H1 (cell line): Measurements from ENCODE around the gene TLL2. TPM values are rescaled to one million over a fixed set of nuclear protein-coding genes. Genes with fewer than 3 reads are reported as not detected.

Experiments used
- CTCF ChIA-PET: fragments of 300-600 bp; sonication (Branson Sonifier 250); formaldehyde crosslinking; loops from one replicate; lab custom pipeline; 2021; ENCODE audit not compliant: partially characterized antibody; lab: Charles Lee
- POLR2A ChIA-PET: fragments of 300-600 bp; sonication (Branson Sonifier 250); formaldehyde crosslinking; loops from one replicate; lab custom pipeline; 2021; ENCODE audit warnings: inconsistent platforms; ENCODE audit not compliant: partially characterized antibody; lab: Charles Lee
- DNase-seq, 2 experiments: peaks; one replicate each; pipeline versions ENCODE4 v3.0.0 to v3.0.0-alpha.2; 2010 to 2022; ENCODE audit warnings: low spot score in 2 of 2, low read depth in 1 of 2, mixed read lengths in 1 of 2
- FAIRE-seq: peaks from 2 replicates; lab custom pipeline; 2011; peaks lifted over from hg19 to GRCh38; lab: Jason Lieb, UNC
- H2AFZ ChIP-seq: 2 replicates; pipeline ENCODE4 v1.8.1; 2012; ENCODE audit warnings: low read length, inconsistent platforms
- H2AK5ac ChIP-seq: 2 replicates; pipeline ENCODE4 v1.6.1; 2013; ENCODE audit warnings: low read depth, low read length
- H2BK120ac ChIP-seq: replicated peaks from 2 replicates; pipeline ENCODE3; 2013; ENCODE audit warnings: low read depth, low read length, inconsistent platforms
- H2BK12ac ChIP-seq: 2 replicates; pipeline ENCODE4 v1.6.1; 2013; ENCODE audit warnings: low read depth, low read length
- H2BK15ac ChIP-seq: 2 replicates; pipeline ENCODE4 v1.6.1; 2013; ENCODE audit warnings: low read length
- H2BK20ac ChIP-seq: 2 replicates; pipeline ENCODE4 v1.6.1; 2013; ENCODE audit warnings: low read length
- H2BK5ac ChIP-seq: 2 replicates; pipeline ENCODE4 v1.6.1; 2013; ENCODE audit warnings: low read depth, low read length
- H3K14ac ChIP-seq: 2 replicates; pipeline ENCODE4 v1.6.1; 2013; ENCODE audit warnings: inconsistent platforms; ENCODE audit not compliant: insufficient read length
- H3K18ac ChIP-seq: 2 replicates; pipeline ENCODE4 v1.6.1; 2013; ENCODE audit warnings: low read length; ENCODE audit errors: extremely low read depth
- H3K23ac ChIP-seq: 2 replicates; pipeline ENCODE4 v1.6.1; 2013; ENCODE audit warnings: inconsistent platforms; ENCODE audit not compliant: insufficient read length
- H3K23me2 ChIP-seq: 2 replicates; pipeline ENCODE4 v1.6.1; 2013; ENCODE audit warnings: low read depth, low read length
- H3K27ac ChIP-seq: 2 replicates; pipeline ENCODE4 v1.6.1; 2011; ENCODE audit warnings: low read depth, low read length, inconsistent platforms
- H3K27me3 ChIP-seq, 4 experiments: replicated peaks in 1 of 4; 1 replicate in 1 of 4; 2 replicates in 3 of 4; pipeline versions ENCODE4 v1.6.1 to v1.8.1; 2011 to 2013; ENCODE audit warnings: low read length in 3 of 4, mild to moderate bottlenecking in 3 of 4, inconsistent platforms in 2 of 4, mixed read lengths in 2 of 4, moderate library complexity in 1 of 4; ENCODE audit not compliant: control insufficient read depth in 3 of 4, insufficient read depth in 3 of 4; ENCODE audit errors: extremely low read depth in 1 of 4
- H3K36me3 ChIP-seq, 4 experiments: 2 replicates each; pipeline versions ENCODE4 v1.6.1 to v1.8.1; 2011 to 2013; ENCODE audit warnings: mild to moderate bottlenecking in 4 of 4, low read length in 3 of 4, moderate library complexity in 2 of 4, control low read depth in 1 of 4, inconsistent platforms in 1 of 4; ENCODE audit not compliant: insufficient read depth in 4 of 4, control insufficient read depth in 2 of 4
- H3K4ac ChIP-seq: replicated peaks from 2 replicates; pipeline ENCODE3; 2013; ENCODE audit warnings: low read length, low read depth, mixed read lengths, inconsistent platforms; ENCODE audit not compliant: insufficient read length
- H3K4me1 ChIP-seq, 4 experiments: replicated peaks in 1 of 4; 1 replicate in 1 of 4; 2 replicates in 3 of 4; pipeline versions ENCODE4 v1.6.1 to v1.8.1; 2011 to 2013; ENCODE audit warnings: low read length in 3 of 4, inconsistent platforms in 2 of 4, mixed read lengths in 1 of 4; ENCODE audit not compliant: insufficient read depth in 4 of 4, control insufficient read depth in 3 of 4
- H3K4me2 ChIP-seq, 2 experiments: 2 replicates each; pipeline versions ENCODE4 v1.6.1 to v1.8.1; 2011 to 2013; ENCODE audit warnings: low read depth in 2 of 2, low read length in 2 of 2, control low read depth in 1 of 2, inconsistent platforms in 1 of 2, mild to moderate bottlenecking in 1 of 2; ENCODE audit not compliant: insufficient read depth in 1 of 2
- H3K4me3 ChIP-seq, 4 experiments: fragments of 200-600, 300-600 bp in 1 of 4; sonication (generic), shearing (Covaris generic), sonication (Bioruptor Twin) in 1 of 4; 2 replicates each; pipeline versions ENCODE4 v1.5.1 to v1.8.1; 2011 to 2016; ENCODE audit warnings: low read length in 4 of 4, low read depth in 3 of 4, control low read depth in 2 of 4, inconsistent platforms in 2 of 4, mild to moderate bottlenecking in 2 of 4, mixed read lengths in 1 of 4, moderate library complexity in 1 of 4; ENCODE audit not compliant: insufficient read depth in 2 of 4; ENCODE audit errors: extremely low read depth in 1 of 4
- H3K56ac ChIP-seq: replicated peaks from 2 replicates; pipeline ENCODE3; 2013; ENCODE audit warnings: low read depth, mild to moderate bottlenecking, mixed read lengths, low read length, inconsistent platforms; ENCODE audit not compliant: insufficient read length
- H3K79me1 ChIP-seq: 2 replicates; pipeline ENCODE4 v1.6.1; 2013; ENCODE audit warnings: low read depth, low read length, control low read depth
- H3K79me2 ChIP-seq, 2 experiments: 2 replicates each; pipeline versions ENCODE4 v1.6.1 to v1.8.1; 2012 to 2013; ENCODE audit warnings: low read length in 2 of 2, mild to moderate bottlenecking in 2 of 2, inconsistent platforms in 1 of 2; ENCODE audit not compliant: insufficient read depth in 2 of 2, control insufficient read depth in 1 of 2
- H3K9ac ChIP-seq, 4 experiments: replicated peaks in 1 of 4; 1 replicate in 1 of 4; 2 replicates in 3 of 4; pipeline versions ENCODE4 v1.6.1 to v1.8.1; 2011 to 2013; ENCODE audit warnings: low read depth in 3 of 4, low read length in 3 of 4, control low read depth in 2 of 4, mild to moderate bottlenecking in 2 of 4, moderate library complexity in 2 of 4, inconsistent platforms in 1 of 4; ENCODE audit errors: extremely low read depth in 1 of 4
- H3K9me3 ChIP-seq, 2 experiments: 2 replicates each; pipeline versions ENCODE4 v1.6.1 to v1.8.1; 2012 to 2013; ENCODE audit warnings: mild to moderate bottlenecking in 2 of 2, moderate library complexity in 2 of 2, control low read depth in 1 of 2, inconsistent platforms in 1 of 2, low read depth in 1 of 2, low read length in 1 of 2, mixed read lengths in 1 of 2; ENCODE audit not compliant: insufficient read depth in 2 of 2
- H4K20me1 ChIP-seq, 2 experiments: replicated peaks in 1 of 2; 2 replicates each; pipeline versions ENCODE3 to v1.8.1; 2011 to 2013; ENCODE audit warnings: inconsistent platforms in 2 of 2, low read length in 2 of 2, mild to moderate bottlenecking in 1 of 2; ENCODE audit not compliant: insufficient read depth in 2 of 2, control insufficient read depth in 1 of 2
- H4K5ac ChIP-seq: 2 replicates; pipeline ENCODE4 v1.6.1; 2013; ENCODE audit warnings: low read length, low read depth, mixed read lengths, inconsistent platforms; ENCODE audit not compliant: insufficient read length
- H4K8ac ChIP-seq: 2 replicates; pipeline ENCODE4 v1.8.0; 2013; ENCODE audit warnings: mild to moderate bottlenecking, moderate library complexity, low read length, inconsistent platforms; ENCODE audit not compliant: insufficient read depth; ENCODE audit errors: extremely low read depth
- H4K91ac ChIP-seq: replicated peaks from 2 replicates; pipeline ENCODE3; 2013; ENCODE audit warnings: low read length, mixed read lengths, inconsistent platforms; ENCODE audit not compliant: insufficient read length
- EZH2 ChIP-seq: fragments of 200-600 bp; sonication (generic); IDR thresholded peaks from 2 replicates; pipeline ENCODE4 v1.7.1; 2012; ENCODE audit warnings: low read depth, mild to moderate bottlenecking, moderate library complexity, low read length, inconsistent platforms; ENCODE audit not compliant: severe bottlenecking
- GABPA ChIP-seq: IDR thresholded peaks from 2 replicates; pipeline ENCODE4 v1.6.1; 2011; ENCODE audit warnings: mild to moderate bottlenecking, low read length, moderate library complexity, borderline replicate concordance; ENCODE audit not compliant: insufficient read depth
- HDAC6 ChIP-seq: IDR thresholded peaks from one replicate; pipeline ENCODE4 v1.7.1; 2012; ENCODE audit warnings: low read depth, mild to moderate bottlenecking, inconsistent platforms, low read length, moderate library complexity
- MAFK ChIP-seq: IDR thresholded peaks from 2 replicates; pipeline ENCODE4 v1.6.1; 2012; ENCODE audit warnings: low read depth, mild to moderate bottlenecking, improper control_type of control experiment, low read length
- RNF2 ChIP-seq: fragments of 200-900, 300-1000 bp; sonication (generic); IDR thresholded peaks from 2 replicates; pipeline ENCODE4 v1.7.1; 2016; ENCODE audit warnings: borderline replicate concordance, low read depth, mild to moderate bottlenecking, antibody characterized with exemption, low read length; ENCODE audit not compliant: poor library complexity, severe bottlenecking; ENCODE audit errors: missing control alignments
- SAP30 ChIP-seq: fragments of 300-600 bp; sonication (generic); IDR thresholded peaks from 2 replicates; pipeline ENCODE4 v1.7.1; 2012; ENCODE audit warnings: low read length, moderate library complexity, mild to moderate bottlenecking, inconsistent platforms; ENCODE audit not compliant: insufficient read depth, insufficient replicate concordance
- SIN3A ChIP-seq, 2 experiments: IDR thresholded peaks in 1 of 2; conservative IDR thresholded peaks in 1 of 2; 2 replicates each; pipeline ENCODE4 v1.6.1; 2011 to 2012; ENCODE audit warnings: low read length in 2 of 2, improper control_type of control experiment in 1 of 2, low read depth in 1 of 2, mild to moderate bottlenecking in 1 of 2
- TBP ChIP-seq: IDR thresholded peaks from 2 replicates; pipeline ENCODE4 v1.6.1; 2011; ENCODE audit warnings: low read depth, low read length, improper control_type of control experiment
- polyA plus RNA-seq, 7 experiments: library from polyadenylated mRNA; depleted of rRNA in 3 of 7; stranded (reverse) in 5 of 7; unstranded in 2 of 7; fragments of >200 nt in 5 of 7; fragments of 200-250 nt in 2 of 7; gene quantifications; 1 replicate in 5 of 7; 2 replicates in 1 of 7; 4 replicates in 1 of 7; pipeline versions ENCODE4 v1.2.1 to v1.2.3, GENCODE V29; 2011 to 2013; ENCODE audit warnings: missing spikeins in 2 of 7, mixed read lengths in 2 of 7
- total RNA-seq: library from RNA; stranded (reverse); fragmentation: NEBNext Ultra II Directional; extraction: Animal tissue kit (Norgen Biotek cat#: 25700); gene quantifications from 2 replicates; pipeline ENCODE4 v1.2.1, GENCODE V29; 2021
- TF ChIP-seq, protein P1 (sequence below): IDR thresholded peaks from 2 replicates; pipeline ENCODE4 v1.6.1; 2011; ENCODE audit warnings: low read length, improper control_type of control experiment

TLL2 gene
- total and polyA plus RNA-seq, 2 of the 8 experiments (the other 6 are each of a cell fraction or from before 2014, with no cell fraction given) = 2.4 to 3.2 TPM

DNA sequence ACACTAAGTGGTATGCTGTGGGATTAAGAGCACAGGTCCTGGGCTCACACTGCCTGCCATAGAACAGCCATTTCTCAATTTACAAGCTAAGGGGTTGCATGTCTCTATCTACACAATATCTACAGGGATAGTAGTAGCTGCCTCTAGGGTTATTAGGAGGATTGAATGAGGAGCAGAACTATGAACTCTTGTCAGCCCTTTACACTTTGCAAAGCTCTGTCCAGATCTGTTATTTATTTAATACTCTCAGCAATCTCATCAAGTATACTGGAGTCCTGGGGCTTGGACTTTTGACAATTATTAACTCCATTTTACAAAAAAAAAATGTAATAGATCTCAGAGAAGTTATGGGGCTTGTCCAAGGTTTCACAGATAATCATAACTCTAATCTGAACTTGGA lies 161.7 kb downstream of the TLL2 start:
- no peak for DNase-seq
- H3K79me2 ChIP-seq = no peaks in the 10 kb centered on the region
- no peaks in the 10 kb centered on the region for H3K36me3 ChIP-seq
- H3K4me3 ChIP-seq = no peak overlapping the region
- H3K4me1 ChIP-seq = no peaks in the 10 kb centered on the region
- CTCF ChIA-PET = interaction anchor here (0.7 to 2.2 kb wide), 7 partner anchors 10 to 123 kb away, joined by 3 to 8 read pairs (median 3); no protein-coding TSS in a partner anchor
- H2BK12ac ChIP-seq = no peak overlapping the region
- no peak overlapping the region for H3K4ac ChIP-seq
- no peaks in the 10 kb centered on the region for H4K20me1 ChIP-seq
- H3K4me2 ChIP-seq = no peak overlapping the region
- H4K8ac ChIP-seq = no peak overlapping the region
- no peak for FAIRE-seq
- POLR2A ChIA-PET = interaction anchor here (0.9 kb wide), 1 partner anchor 222 kb away, joined by 3 read pairs; the partner anchor contains the start of gene ZNF518A
- H2BK15ac ChIP-seq = no peak overlapping the region
- H2BK120ac ChIP-seq = no peak overlapping the region
- H3K18ac ChIP-seq = no peak overlapping the region
- peaks cover 0 to under 1% of the 10 kb centered on the region in 2 experiments; a peak in 1 of 4 replicates for H3K9me3 ChIP-seq
- no peak overlapping the region for H2AFZ ChIP-seq
- no peak overlapping the region for H3K9ac ChIP-seq
- H3K27me3 ChIP-seq = no peaks in the 10 kb centered on the region
- H3K56ac ChIP-seq = no peak overlapping the region
- no peak overlapping the region for H2AK5ac ChIP-seq
- H3K23me2 ChIP-seq = no peaks in the 10 kb centered on the region
- no peak overlapping the region for H3K23ac ChIP-seq
- no peak overlapping the region for H3K14ac ChIP-seq
- H2BK20ac ChIP-seq = no peak overlapping the region
- H4K91ac ChIP-seq = no peak overlapping the region
- no peaks in the 10 kb centered on the region for H3K79me1 ChIP-seq
- H4K5ac ChIP-seq = no peak overlapping the region
- H2BK5ac ChIP-seq = no peak overlapping the region
- no peak overlapping the region for H3K27ac ChIP-seq
- TF ChIP-seq, protein P1, sequence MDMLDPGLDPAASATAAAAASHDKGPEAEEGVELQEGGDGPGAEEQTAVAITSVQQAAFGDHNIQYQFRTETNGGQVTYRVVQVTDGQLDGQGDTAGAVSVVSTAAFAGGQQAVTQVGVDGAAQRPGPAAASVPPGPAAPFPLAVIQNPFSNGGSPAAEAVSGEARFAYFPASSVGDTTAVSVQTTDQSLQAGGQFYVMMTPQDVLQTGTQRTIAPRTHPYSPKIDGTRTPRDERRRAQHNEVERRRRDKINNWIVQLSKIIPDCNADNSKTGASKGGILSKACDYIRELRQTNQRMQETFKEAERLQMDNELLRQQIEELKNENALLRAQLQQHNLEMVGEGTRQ = no peak
- no peak for TF ChIP-seq EZH2
- no peak for TF ChIP-seq HDAC6
- TF ChIP-seq MAFK = no peak
- TF ChIP-seq SIN3A (conservative IDR thresholded peaks at IDR 0.05 in 1 of 2, IDR thresholded peaks at IDR 0.05 in 1 of 2; ENCODE audit: low read depth in 1 of 2, low read length in 2 of 2) = no peak
- TF ChIP-seq RNF2 = no peak
- no peak for TF ChIP-seq TBP
- TF ChIP-seq GABPA = no peak
- no peak for TF ChIP-seq SAP30
